Karpas-422 (cell line): Measurements from ENCODE around the gene SH3TC1. TPM values are rescaled to one million over a fixed set of nuclear protein-coding genes. Genes with fewer than 3 reads are reported as not detected.

Experiments used
- DNase-seq: peaks from one replicate; pipeline ENCODE4 v3.0.0-alpha.2; 2015
- H2AFZ ChIP-seq: fragments of 200-600 bp; sonication (generic); 2 replicates; pipeline ENCODE4 v1.6.1; 2014; ENCODE audit warnings: antibody characterized with exemption, low read length, mixed read lengths
- H3K27ac ChIP-seq: fragments of 200-600 bp; sonication (generic); 2 replicates; pipeline ENCODE4 v1.5.1; 2014; ENCODE audit warnings: mild to moderate bottlenecking, low read length, moderate library complexity
- H3K27me3 ChIP-seq: fragments of 200-600 bp; sonication (generic); 2 replicates; pipeline ENCODE4 v1.6.1; 2014; ENCODE audit warnings: low read length, mixed read lengths
- H3K36me3 ChIP-seq: fragments of 200-600 bp; sonication (generic); 2 replicates; pipeline ENCODE4 v1.6.1; 2014; ENCODE audit warnings: low read length, mixed read lengths; ENCODE audit not compliant: insufficient read depth
- H3K4me1 ChIP-seq: fragments of 200-600 bp; sonication (generic); 2 replicates; pipeline ENCODE4 v1.6.1; 2014; ENCODE audit warnings: mild to moderate bottlenecking, low read length, mixed read lengths
- H3K4me2 ChIP-seq: fragments of 200-600 bp; sonication (generic); 2 replicates; pipeline ENCODE4 v1.6.1; 2014; ENCODE audit warnings: low read length, low read depth, mild to moderate bottlenecking; ENCODE audit not compliant: poor library complexity, severe bottlenecking
- H3K4me3 ChIP-seq: fragments of 200-600 bp; sonication (generic); 2 replicates; pipeline ENCODE4 v1.5.1; 2014; ENCODE audit warnings: mild to moderate bottlenecking, antibody characterized with exemption, low read length, mixed read lengths
- H3K79me2 ChIP-seq: fragments of 200-600 bp; sonication (generic); 2 replicates; pipeline ENCODE4 v1.6.1; 2014; ENCODE audit warnings: mild to moderate bottlenecking, low read length, mixed read lengths
- H3K9ac ChIP-seq: fragments of 200-600 bp; sonication (generic); 2 replicates; pipeline ENCODE4 v1.6.0; 2014; ENCODE audit warnings: low read length
- H3K9me2 ChIP-seq: fragments of 200-600 bp; sonication (generic), shearing (Covaris generic); replicated peaks from 2 replicates; pipeline ENCODE4 v1.6.0; 2014; ENCODE audit warnings: mild to moderate bottlenecking, low read length, moderate library complexity; ENCODE audit not compliant: insufficient read depth
- H3K9me3 ChIP-seq: fragments of 300-700, 200-600 bp; sonication (generic); 2 replicates; pipeline ENCODE4 v1.6.1; 2014; ENCODE audit warnings: low read length, mixed read lengths
- H4K20me1 ChIP-seq: fragments of 200-600 bp; sonication (generic); 2 replicates; pipeline ENCODE4 v1.6.1; 2014; ENCODE audit warnings: mild to moderate bottlenecking, antibody characterized with exemption, low read length, low read depth; ENCODE audit not compliant: insufficient read depth
- total RNA-seq: library from RNA; depleted of rRNA; stranded (reverse); fragments of >200 nt; shearing (Covaris generic); gene quantifications from 2 replicates; pipeline ENCODE4 v1.2.3, GENCODE V29; 2014; ENCODE audit warnings: low replicate concordance; rRNA removed

Gene SH3TC1
- total RNA-seq: 1.7 and 6.9 TPM in 2 replicates

DNA sequence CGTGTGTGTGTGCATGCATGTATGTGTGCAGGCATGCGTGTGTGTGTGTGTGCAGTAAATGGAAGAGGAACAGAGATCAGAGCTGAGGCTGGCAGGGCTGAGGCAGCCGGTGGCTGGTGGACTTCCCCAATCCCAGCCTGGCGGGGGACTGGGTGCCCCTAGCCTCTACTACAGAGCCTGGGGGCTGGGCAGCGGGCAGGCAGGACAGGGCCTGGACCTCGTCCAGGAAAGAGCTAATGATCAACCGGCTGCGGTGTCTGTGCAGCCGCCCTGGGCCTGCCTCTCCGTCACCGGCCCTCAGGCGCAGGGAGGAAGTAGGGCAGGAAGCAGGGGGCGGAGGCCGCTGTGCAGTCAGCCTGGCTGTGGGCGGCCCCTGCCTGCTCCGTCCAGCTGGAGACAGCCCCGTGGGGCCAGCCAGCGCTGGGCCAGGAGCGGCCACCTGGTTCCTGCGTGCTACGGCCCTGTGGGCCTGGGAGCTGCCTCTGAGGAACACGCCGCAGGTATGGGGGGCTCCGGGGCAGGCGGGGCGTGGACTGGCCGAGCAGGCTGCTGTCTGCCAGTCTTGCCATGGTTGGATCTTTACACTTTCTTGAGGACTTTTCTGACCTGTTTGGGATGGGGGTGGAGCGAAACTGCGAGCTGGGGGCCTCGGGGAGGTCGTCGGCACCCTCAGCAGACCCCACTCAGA, at the start of gene SH3TC1:
TSS of gene SH3TC1 (plus strand) at position 385 of the 688 bp plus-strand sequence. CDS start 5,905 bp downstream, outside the sequence.
- H3K27me3 ChIP-seq: no peaks in the 10 kb centered on the region
- peaks cover 36% of the 10 kb centered on the region for H3K4me1 ChIP-seq
- H4K20me1 ChIP-seq: no peaks in the 10 kb centered on the region
- H3K4me3 ChIP-seq: peak within 1 kb of the TSS; percentile 61
- peak within 1 kb of the TSS; percentile 63 for H3K9ac ChIP-seq
- H3K27ac ChIP-seq: no peak within 1 kb of the TSS
- DNase-seq: peak; percentile 79
- no peaks in the 10 kb centered on the region for H3K79me2 ChIP-seq
- peak within 1 kb of the TSS; percentile 68 for H3K4me2 ChIP-seq
- H3K36me3 ChIP-seq: no peaks in the 10 kb centered on the region
- no peaks in the 10 kb centered on the region for H3K9me3 ChIP-seq
- no peaks in the 10 kb centered on the region for H3K9me2 ChIP-seq
- H2AFZ ChIP-seq: peak within 1 kb of the TSS; percentile 5; the same call in 1 of the 2 replicates

DNA sequence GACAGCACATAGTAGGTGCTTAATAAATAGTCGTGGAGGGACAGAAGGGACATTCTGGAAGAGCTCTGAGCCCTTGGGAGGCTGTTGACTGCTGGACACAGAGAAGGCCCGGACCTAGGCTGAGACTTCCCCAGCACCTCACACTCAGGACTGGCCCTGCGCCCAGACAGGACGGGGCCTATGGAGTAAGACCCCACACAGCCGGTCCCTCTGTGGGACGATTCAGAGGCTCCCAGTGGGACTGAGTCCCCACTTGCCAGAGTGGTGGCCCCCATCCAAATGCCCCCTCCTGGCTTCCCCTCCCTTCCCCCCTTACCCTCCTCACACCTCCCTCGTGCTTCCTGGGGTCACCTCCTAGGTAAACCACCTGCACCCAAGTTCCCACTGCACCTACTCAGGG, 49.4 kb upstream of the SH3TC1 start:
- Histone ChIP-seq H3K9me2 (no peaks in the 10 kb centered on the region), H3K79me2 (no peaks in the 10 kb centered on the region), H3K27ac (no peak overlapping the region), H3K27me3 (no peaks in the 10 kb centered on the region), H4K20me1 (no peaks in the 10 kb centered on the region), H3K36me3 (no peaks in the 10 kb centered on the region), H3K4me3 (no peak overlapping the region), H3K9me3 (no peaks in the 10 kb centered on the region), H2AFZ (no peak overlapping the region), H3K4me2 (no peak overlapping the region), H3K9ac (no peak overlapping the region), H3K4me1 (no peaks in the 10 kb centered on the region)
- no peak for DNase-seq

DNA sequence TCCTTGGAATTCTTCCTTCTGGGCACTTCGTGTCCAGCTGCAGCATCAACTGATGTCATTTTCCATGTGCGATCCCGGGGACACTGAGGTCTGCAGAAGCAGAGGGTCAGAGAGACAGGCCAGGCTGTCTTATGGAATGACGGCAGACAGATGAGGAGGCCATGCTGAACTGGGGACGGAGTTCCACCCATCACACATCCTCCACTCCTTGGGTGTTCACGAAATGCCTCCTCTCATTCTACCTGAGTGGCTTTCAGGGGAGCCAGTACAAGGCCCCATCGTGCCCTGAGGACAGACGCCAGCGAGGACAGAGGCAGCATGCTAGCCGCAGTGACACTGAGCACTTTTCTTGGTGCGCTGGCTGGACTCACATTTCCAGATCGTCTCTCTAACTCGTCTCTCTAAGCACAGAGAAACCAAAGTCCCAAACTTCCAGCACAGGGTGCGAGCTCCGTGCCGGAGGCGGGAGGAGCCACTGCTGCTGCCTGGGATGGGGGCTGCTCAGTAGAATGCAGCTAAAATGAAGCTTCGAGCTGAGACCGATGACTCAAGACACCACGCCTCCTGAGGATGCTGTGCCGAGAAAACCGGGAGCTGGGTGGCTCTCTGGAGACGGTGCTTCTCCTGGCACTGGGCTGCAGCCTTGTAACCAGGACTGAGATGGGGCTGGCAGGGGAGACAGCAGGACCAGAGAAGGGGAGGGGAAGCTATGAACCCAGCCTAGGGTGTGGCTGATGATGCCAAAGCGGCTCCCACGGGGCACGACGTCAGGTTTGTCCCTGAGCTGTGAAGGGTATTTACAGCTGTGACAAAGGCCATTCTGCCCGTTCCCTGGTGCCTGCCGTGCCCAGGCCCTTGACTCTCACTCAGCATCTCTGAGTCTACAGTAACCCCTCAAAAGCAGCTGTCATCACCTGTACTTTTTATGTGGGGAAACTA, 48.7 kb upstream of the SH3TC1 start:
- H3K79me2 ChIP-seq: no peaks in the 10 kb centered on the region
- no peaks in the 10 kb centered on the region for H3K27me3 ChIP-seq
- no peaks in the 10 kb centered on the region for H3K9me2 ChIP-seq
- H3K4me2 ChIP-seq: no peak overlapping the region
- no peaks in the 10 kb centered on the region for H3K4me1 ChIP-seq
- no peak overlapping the region for H3K27ac ChIP-seq
- H3K9me3 ChIP-seq: no peaks in the 10 kb centered on the region
- H2AFZ ChIP-seq: no peak overlapping the region
- no peaks in the 10 kb centered on the region for H4K20me1 ChIP-seq
- no peaks in the 10 kb centered on the region for H3K36me3 ChIP-seq
- no peak for DNase-seq
- H3K4me3 ChIP-seq: no peak overlapping the region
- no peak overlapping the region for H3K9ac ChIP-seq

DNA sequence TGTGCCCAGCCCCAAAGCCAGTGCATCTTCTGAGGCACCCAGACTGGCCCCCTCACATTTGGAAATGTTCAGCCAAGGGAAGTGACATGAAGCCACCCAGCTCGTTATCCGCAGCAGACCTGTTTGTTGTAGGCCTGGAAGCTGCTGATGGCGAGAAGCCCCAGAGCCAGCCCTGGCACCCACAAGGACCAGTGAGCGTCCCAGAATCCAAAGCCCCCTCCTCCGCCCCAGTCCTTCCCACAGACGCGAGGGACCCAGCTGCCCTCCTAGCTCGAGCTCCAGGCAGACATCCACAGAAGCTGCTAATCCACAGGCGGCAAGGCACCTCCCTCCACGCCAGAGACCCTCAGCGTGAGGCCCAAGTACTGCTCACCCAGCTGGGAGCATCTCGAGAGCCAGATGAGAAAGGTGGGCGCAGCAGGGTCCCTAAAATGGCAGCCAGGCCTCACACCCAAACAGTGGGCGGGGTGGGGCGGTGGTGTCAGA, 47.9 kb upstream of the SH3TC1 start:
- Histone ChIP-seq H3K9ac (no peak overlapping the region), H3K27ac (no peak overlapping the region), H3K4me1 (no peaks in the 10 kb centered on the region), H3K36me3 (no peaks in the 10 kb centered on the region), H3K4me3 (no peak overlapping the region), H3K79me2 (no peaks in the 10 kb centered on the region), H3K4me2 (no peak overlapping the region), H3K9me3 (no peaks in the 10 kb centered on the region), H3K27me3 (no peaks in the 10 kb centered on the region), H4K20me1 (no peaks in the 10 kb centered on the region), H2AFZ (no peak overlapping the region), H3K9me2 (no peaks in the 10 kb centered on the region)
- no peak for DNase-seq

DNA sequence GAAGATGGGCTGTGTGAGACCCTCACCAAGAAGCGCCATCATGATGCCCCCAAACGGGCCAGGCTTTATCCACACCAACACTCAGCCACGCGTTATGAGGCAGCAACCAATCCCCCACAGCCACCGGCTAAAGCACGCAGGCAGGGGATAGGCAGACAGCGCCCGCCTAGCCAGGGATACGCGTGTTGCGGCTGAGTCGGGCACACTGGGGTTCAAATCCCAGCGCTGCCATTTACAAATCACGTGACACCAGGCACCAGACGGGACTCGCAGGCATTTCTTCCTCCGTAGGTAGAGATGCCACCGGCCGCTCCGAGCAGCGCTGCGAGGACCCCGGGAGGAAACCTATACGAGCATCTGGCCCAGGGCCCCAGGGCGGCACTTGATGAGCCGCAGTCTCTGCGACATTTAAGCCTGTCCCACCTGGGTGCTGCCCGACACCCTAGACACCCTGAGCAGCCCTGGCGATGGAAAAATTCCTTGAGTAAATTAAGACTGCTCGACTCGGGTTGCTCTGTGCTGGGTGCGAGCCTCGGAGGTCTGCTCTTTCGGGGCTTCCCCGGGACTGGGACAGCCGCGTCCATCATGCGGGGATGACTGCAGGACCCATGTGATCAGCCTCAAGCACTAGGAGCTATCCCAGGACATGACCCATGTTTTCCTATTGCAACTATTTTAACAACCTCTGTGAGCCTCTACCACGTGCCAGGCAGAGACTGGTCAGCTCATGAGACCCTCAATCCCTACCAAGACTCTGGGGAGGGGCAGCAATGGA, 46.8 kb upstream of the SH3TC1 start:
- Histone ChIP-seq H3K4me1 (no peaks in the 10 kb centered on the region), H3K4me3 (no peak overlapping the region), H3K36me3 (no peaks in the 10 kb centered on the region), H2AFZ (no peak overlapping the region), H3K27me3 (no peaks in the 10 kb centered on the region), H3K27ac (no peak overlapping the region), H3K9me3 (no peaks in the 10 kb centered on the region), H3K9me2 (no peaks in the 10 kb centered on the region), H3K79me2 (no peaks in the 10 kb centered on the region), H4K20me1 (no peaks in the 10 kb centered on the region), H3K9ac (no peak overlapping the region), H3K4me2 (no peak overlapping the region)
- no peak for DNase-seq

DNA sequence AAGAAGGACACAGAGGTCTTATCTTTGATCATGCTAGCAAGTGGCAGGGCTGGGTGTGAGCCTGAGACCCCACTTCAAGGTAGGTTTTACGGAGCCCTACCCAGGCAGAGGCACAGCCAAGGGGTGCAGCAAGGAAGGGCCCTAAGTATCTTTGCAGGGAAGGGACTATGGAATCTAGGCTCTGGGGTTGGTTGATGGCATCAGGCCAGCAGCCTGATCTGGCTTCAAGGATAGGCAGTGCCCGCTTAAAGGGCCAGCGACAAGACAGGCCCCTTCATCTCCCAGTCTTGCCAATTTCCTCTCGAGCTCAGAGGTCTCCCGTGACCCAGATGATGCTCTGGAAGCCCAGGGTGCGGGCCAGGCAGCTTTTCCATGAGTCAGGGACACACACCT, 46.2 kb upstream of the SH3TC1 start:
- Histone ChIP-seq H3K27ac (no peak overlapping the region), H3K9me3 (no peaks in the 10 kb centered on the region), H3K4me2 (no peak overlapping the region), H3K27me3 (no peaks in the 10 kb centered on the region), H3K79me2 (no peaks in the 10 kb centered on the region), H3K4me1 (no peaks in the 10 kb centered on the region), H3K4me3 (no peak overlapping the region), H4K20me1 (no peaks in the 10 kb centered on the region), H2AFZ (no peak overlapping the region), H3K36me3 (no peaks in the 10 kb centered on the region), H3K9me2 (no peaks in the 10 kb centered on the region), H3K9ac (no peak overlapping the region)
- no peak for DNase-seq

DNA sequence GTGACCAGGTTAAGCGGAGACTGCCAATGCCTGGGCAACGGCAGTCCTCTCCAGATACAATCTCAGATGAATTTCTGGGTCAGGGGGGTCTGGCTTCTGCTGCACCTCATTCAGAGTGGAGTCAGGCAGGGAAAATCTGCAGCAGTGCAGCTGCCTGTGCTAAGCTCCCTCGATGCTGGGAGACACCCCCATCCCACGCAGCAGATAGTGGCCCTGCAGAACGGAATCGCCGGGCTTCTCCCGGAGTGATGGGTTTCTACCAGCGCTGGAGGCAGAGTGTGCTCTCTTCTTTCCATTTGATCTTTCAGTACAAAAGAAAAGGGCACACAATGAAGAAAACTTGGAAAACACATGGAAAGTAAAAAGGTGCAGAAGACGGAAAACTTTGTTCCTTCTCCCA, 45.6 kb upstream of the SH3TC1 start:
- Histone ChIP-seq H3K4me1 (no peaks in the 10 kb centered on the region), H4K20me1 (no peaks in the 10 kb centered on the region), H3K27ac (no peak overlapping the region), H3K9ac (no peak overlapping the region), H3K27me3 (no peaks in the 10 kb centered on the region), H3K9me2 (no peaks in the 10 kb centered on the region), H3K36me3 (no peaks in the 10 kb centered on the region), H3K79me2 (no peaks in the 10 kb centered on the region), H3K4me3 (no peak overlapping the region), H2AFZ (no peak overlapping the region), H3K9me3 (no peaks in the 10 kb centered on the region), H3K4me2 (no peak overlapping the region)
- no peak for DNase-seq
